HG03064 (cell line): ENCODE measurements around the gene BCL11B.
"Not testable (repeated sequence)": the region's sequence is repeated elsewhere in the genome, so short reads cannot be mapped to it uniquely, and the experiment has no call there.

Source experiments
- ATAC-seq: cut with Tn5 transposase; IDR thresholded peaks from one replicate; pipeline ENCODE4 v1.9.1; 2021; ENCODE audit warnings: low read depth; ENCODE audit not compliant: unreplicated experiment

BCL11B gene

GRCh38 chr14:99186336-99186735 is 85.7 kb downstream of the BCL11B start:
- ATAC-seq: not testable (repeated sequence)

DNA sequence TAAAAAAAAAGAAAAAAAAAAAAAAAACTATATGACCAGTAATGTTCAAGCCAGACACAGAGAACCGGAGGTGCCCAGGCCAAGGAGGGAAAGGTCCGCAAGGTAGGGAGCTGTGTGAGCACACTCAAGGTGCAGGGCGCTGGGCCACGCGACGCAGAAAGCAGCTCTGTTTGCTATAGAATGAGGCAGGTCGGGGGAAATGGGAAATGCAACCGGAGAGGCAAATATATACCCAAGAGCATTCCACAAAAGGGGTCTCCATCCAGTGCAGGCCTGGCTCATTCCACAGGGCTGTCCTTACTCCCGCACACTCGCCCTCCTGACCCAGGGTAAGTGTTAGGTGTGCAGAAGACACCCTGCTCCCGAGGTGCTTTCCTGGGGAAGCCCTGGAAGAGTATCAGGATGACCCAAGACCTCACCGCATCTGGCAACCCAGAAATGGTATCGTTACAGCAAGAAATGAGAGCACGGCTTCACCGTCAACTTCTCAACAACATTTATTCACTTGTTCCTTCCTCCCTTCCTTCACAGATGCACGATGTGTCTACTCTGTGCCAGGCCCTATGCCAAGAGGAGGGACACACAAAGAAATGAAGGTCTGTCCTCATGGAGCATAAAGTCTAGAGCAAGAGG is 86.4 kb downstream of the BCL11B start:
- ATAC-seq: no peak

DNA sequence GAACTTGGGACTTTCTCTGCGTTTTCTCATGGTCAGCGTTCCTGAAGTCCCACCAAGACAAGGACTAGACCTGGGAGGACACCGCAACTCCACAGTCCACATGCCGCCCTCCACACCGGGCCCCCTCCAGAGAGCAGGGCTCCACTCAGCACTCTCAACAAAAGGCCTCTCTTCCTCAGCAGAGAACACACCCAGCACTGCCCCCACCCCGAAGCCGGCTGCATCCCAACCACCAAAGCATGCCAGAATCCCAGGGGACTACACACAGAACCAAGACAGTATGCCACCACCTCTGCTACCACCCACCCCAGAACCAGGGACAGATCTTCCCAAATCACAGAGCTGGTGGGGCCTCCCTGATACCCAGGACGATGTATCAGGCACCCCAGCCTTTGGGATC is 88.3 kb downstream of the BCL11B start:
- ATAC-seq: no peak

DNA sequence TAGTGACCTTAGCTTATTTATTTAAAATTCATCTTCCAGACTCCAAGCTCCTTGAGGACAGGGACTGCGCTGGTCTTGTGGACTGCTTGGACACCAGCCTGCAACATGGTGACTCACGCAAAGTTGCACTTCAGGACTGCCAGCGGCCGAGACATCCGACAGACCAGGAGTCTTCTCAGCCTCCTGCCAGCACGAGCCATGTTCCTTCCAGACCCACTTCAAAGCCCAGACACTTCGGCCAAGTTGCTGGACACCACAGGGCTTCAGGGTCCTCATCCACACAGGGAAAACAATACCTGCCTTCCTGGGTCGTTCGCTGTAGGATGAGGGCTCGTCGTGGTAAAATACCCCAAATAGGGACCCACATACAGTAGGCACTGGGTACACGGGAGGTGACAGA is 88.7 kb downstream of the BCL11B start:
- ATAC-seq: no peak

DNA sequence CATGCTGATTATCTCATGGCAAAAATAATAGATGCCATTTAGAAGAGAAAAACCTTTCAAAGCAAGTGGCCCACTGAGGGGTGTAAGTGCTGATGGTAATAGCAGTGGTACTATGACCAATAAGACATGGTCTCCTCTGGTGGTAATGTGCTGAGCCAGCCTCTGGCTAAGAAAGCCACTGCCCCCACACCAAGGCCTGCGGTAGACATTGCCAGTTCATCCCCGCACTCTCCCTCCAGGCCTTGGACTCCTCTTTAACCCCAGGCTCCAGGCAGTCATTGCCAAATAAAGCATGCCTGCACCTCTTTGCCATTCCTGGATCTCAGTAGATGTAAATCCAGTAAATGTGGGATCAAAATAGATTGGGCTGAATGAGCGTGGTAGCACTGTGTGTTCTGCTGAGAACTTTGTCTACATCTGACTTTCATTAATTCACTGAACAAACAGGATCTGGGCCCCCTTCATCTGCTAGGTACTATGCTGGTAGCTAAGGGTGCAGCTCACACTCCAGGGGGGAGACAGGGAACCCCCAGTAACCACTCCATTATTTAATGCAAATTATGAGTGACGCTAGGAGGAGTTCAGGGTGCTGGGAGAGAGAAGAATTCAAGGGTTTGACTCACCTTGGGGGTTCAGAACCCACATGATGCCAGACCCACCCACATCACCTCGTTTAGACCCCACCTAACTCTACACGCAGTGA is 89.3 kb downstream of the BCL11B start:
- ATAC-seq: no peak

GRCh38 chr14:99181804-99182520 is 90.0 kb downstream of the BCL11B start:
- ATAC-seq: no peak

DNA sequence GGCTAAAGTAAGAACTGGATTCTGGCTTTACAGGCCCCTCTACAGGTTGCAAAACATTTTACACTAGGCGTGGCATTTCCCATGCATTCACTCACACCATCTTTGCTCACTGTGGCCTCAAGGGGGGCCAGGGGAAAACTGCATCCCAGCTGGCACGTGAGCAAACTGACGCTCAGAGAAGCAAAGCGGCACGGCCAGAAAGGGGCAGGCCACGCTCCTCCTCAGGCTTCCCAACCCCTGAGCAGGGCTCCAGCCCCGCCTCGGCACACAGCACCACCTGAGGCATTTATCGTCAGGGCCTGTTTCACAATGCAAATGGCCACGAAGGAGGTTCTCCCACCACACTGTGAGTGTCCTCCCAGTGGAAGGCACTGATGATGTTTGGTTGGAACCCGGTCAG is 90.8 kb downstream of the BCL11B start:
- no peak for ATAC-seq

GRCh38 chr14:99179946-99180345 is 92.1 kb downstream of the BCL11B start:
- no peak for ATAC-seq

DNA sequence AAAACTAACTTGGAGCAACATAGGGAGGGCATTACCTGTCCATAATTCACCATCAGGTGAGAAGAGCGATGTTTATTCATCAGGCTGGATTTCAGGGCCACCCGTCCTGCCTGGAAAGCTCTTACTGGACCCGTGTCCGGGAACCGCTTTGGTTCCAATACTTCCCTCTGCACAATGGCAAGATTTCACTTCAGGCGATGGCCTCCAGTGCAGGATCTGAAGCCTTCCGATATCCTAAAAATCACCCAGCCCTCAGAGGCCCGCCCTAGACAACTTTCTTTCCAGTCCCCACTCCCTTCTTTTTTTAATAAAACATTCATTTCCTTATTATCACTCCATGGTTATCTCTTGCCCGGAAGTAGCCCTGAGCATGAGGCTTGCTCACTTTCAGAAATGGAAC is 92.5 kb downstream of the BCL11B start:
- no peak for ATAC-seq

DNA sequence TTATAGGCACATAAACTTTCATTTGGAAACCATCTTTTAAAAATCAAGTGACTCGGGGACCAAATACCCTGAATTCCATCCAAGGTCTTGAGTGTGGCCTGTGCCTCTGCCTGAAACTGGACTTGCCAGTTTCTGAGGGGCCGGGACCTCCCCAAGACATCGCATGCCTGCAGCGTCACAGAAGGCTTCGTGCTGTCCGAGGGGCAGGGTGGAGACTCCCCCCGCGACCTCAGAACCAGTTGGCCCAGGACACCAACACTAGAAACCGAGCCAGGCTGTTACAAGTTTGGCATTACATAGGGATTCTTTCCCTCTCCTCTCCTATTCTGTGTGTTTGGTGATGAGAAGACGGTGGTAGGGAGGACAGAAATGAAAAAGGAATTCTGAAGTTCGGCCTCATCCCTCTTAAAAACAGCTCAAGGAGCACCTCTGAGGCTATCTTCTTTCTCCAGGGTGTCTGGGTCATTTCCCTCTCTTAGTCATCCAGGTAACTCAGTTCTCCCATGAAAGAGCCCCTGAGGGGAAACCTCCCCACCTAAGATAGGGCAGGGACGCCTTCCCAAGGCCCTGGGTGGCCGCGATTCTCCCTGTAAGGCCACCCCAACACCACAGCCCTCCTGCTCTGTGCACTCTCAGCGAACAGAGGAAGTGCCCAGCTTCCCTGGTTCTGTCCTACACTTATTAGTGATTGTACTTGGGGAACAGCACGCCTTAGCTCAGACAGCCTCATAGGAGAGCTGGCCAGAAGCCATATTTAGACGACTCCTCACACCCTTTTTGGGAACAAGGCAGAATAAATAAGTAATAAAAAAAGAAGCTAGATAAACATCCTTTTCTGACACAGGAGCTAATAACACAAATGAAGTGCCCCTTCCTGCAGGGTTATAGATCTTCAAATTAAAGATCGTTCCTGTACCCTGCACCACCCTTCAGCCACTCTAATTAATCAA is 93.8 kb downstream of the BCL11B start:
- no peak for ATAC-seq

DNA sequence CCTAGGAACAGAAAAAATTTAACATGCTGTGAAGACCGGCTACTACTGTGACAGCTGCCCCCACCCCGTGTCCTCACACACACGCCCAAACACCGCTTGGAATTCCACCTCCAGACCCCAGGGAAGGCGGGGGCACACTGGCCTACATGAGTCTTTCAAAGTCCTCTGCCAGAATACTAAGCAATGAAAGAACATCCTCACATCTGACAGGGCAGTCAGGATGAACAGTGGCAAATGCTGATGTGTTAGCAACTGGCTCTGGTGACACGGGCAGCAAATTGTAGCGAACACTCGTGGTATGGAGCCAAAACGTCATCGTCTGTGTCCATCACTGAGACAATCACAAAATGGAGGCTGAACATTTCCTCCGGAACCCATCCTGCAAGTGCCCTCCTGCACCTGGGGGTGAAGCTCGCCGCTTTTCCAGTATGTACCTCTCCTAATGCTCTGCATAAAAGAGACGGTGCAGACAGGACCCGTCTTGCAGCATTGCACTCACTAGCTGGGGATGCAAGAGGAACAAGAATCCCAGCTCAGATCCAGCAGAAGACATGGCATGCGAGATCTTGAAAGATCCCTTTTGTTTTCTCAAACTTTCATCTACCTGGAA is 94.8 kb downstream of the BCL11B start:
- no peak for ATAC-seq

DNA sequence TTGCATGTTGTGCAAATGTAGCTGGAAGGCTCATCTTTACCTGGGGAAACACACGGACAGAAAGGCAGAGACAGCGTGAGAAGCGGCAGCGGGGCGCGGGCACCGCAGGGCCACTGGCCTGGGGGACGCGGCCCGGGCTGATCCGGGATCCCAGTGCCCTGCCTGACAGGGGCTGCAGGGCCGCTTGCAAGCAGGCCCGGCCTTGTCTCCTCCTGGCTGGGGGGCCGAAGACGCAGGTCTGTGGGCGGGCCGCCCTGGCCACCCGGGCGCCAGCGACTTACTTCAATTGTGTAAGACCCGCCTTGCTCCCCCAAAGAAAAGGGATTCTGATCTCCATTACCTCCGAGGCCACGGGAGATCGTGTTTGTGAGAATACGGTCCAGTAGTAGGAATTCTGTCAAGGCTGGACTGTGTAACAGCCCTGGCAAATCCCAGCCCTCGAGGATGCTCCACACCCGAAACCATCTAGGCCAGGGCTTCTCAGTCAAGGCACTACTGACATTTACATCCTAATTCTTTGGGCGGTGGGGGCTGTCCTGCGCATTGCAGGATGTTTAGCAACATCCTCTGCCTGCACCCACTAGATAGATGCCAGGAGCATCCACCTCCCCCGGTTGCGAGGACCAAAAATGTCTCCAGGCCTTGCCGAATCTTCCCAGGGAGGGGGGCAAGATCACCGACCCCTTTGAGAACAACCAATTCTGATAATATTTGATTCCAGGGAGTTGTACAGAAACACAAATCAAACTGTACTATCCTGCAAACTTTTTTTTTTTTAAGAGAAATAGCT is 95.6 kb downstream of the BCL11B start:
- ATAC-seq: no peak

DNA sequence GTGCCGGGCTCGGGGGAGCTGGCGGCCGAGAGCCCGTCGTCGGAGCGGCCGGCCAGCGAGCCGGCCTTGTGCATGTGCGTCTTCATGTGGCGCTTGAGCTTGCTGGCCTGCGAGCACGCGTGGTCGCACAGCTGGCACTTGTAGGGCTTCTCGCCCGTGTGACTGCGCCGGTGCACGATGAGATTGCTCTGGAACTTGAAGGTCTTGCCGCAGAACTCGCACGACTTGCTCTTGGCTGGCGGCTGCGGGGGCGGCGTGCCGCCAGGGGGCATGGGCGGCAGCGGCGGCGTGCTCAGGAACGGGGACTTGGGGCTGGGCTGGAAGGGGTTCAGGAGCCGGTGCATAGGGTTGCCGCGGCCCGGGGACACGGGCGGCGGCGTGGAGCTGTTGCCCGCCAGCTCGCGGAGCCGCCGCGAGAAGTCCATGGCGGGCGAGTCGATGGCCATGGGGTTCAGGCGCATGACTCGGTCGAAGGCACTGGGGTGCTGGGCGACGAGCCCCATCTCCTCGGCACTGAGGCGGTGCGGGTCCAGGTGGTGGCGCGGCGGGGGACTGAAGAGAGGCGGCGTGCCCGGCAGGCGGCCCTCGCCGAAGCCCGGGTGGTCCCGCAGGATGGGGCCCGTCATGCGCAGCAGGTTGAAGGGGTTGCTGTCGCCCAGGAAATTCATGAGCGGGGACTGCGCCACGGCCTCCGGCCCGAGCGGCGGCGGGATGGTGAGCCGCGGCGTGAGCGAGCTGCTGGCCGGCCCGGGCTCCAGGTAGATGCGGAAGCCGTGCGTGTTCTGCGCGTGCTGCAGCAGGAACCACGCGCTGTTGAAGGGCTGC is 96.5 kb downstream of the BCL11B start:
- no peak for ATAC-seq

GRCh38 chr14:99174770-99175319 is 97.2 kb downstream of the BCL11B start:
- ATAC-seq: no peak

GRCh38 chr14:99174081-99174769 is 97.8 kb downstream of the BCL11B start:
- no peak for ATAC-seq

- no peak for ATAC-seq
These were observed 98.5 kb downstream of the BCL11B start for GRCh38 chr14:99173506-99173905.

DNA sequence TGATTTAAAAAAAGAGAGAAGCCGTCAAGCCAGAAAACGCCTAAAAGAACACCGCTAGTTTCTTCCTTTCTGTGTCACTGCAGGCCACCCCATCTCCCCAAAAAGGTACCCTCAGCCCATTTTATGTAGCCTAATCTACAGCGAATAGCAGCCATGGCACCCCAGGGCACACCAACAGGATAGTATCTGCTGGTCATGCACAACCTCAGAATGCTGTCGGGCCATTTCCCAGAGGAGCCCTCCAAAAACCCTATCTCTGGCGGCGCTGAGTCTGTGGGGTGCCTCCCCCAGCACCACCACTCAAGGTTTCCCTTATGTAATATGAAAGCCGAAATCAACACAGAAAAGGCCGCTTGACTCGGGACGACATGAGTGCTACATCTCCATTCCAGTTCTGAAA is 98.9 kb downstream of the BCL11B start:
- ATAC-seq: no peak

- no peak for ATAC-seq
These were observed 100.6 kb downstream of the BCL11B start for GRCh38 chr14:99171396-99171795.
